Astrocyte of the cerebellum (primary cell): ENCODE results near the gene RARRES1.

Experiments
- DNase-seq: peaks from one replicate; pipeline ENCODE4 v3.0.0-alpha.2; 2011; ENCODE audit warnings: low read depth
- H3K4me3 ChIP-seq: 2 replicates; pipeline ENCODE4 v1.5.1; 2011; ENCODE audit warnings: mild to moderate bottlenecking, low read depth, low read length, moderate library complexity
- CTCF ChIP-seq: IDR thresholded peaks from 2 replicates; pipeline ENCODE4 v1.5.1; 2012; ENCODE audit warnings: low read length, low read depth, moderate library complexity, mild to moderate bottlenecking; ENCODE audit errors: missing control alignments
- in situ Hi-C: cut with HindIII; loops from 2 replicates; pipeline ENCODE4 v1.10.0; 2017; ENCODE audit warnings: low sequenced_read_pairs

RARRES1 gene

GRCh38 chr3:158671821-158672214 is 60.4 kb downstream of the RARRES1 start:
- no peak for DNase-seq
- no peak for TF ChIP-seq CTCF
- peak overlapping the region; percentile 77 for H3K4me3 ChIP-seq
- in situ Hi-C loops, result no loop called here

- peak; percentile 84 for DNase-seq
- in situ Hi-C loops, result no loop called here
- no peak for TF ChIP-seq CTCF
- peak overlapping the region; percentile 5 for H3K4me3 ChIP-seq
Measured at GRCh38 chr3:158668506-158668905, 63.8 kb downstream of the RARRES1 start.

GRCh38 chr3:158666416-158666815 is 65.8 kb downstream of the RARRES1 start:
- DNase-seq, result no peak
- no peak for TF ChIP-seq CTCF
- in situ Hi-C loops, result no loop called here
- no peak overlapping the region for H3K4me3 ChIP-seq

GRCh38 chr3:158663832-158664231 is 68.4 kb downstream of the RARRES1 start:
- H3K4me3 ChIP-seq, result no peak overlapping the region
- no peak for TF ChIP-seq CTCF
- in situ Hi-C loops, result no loop called here
- DNase-seq, result no peak

GRCh38 chr3:158663246-158663645 is 69.0 kb downstream of the RARRES1 start:
- no peak for TF ChIP-seq CTCF
- no peak overlapping the region for H3K4me3 ChIP-seq
- DNase-seq, result no peak
- in situ Hi-C loops, result no loop called here

- H3K4me3 ChIP-seq, result no peak overlapping the region
- no peak for DNase-seq
- in situ Hi-C loops, result no loop called here
- no peak for TF ChIP-seq CTCF
Measured at GRCh38 chr3:158660711-158661110, 71.5 kb downstream of the RARRES1 start.
